GM12878 (cell line): Measurements from ENCODE around the gene HSF5. TPM values are rescaled to one million over a fixed set of nuclear protein-coding genes. Genes with fewer than 3 reads are reported as not detected.

Experiments
- CBFB ChIP-seq: IDR thresholded peaks from 2 replicates; pipeline ENCODE4 v1.6.1; 2016; ENCODE audit warnings: antibody characterized with exemption, low read depth
- CEBPB ChIP-seq, 2 experiments: fragments of 150-350 bp in 1 of 2; IDR thresholded peaks; 2 replicates each; pipeline ENCODE4 v1.6.1; 2012 to 2014; ENCODE audit warnings: low read depth in 2 of 2, low read length in 2 of 2, borderline replicate concordance in 1 of 2, inconsistent platforms in 1 of 2
- CREM ChIP-seq: IDR thresholded peaks from 2 replicates; pipeline ENCODE4 v1.6.1; 2014; ENCODE audit warnings: antibody characterized with exemption, low read depth
- HDAC6 ChIP-seq: fragments of 200-600 bp; sonication (generic); IDR thresholded peaks from one replicate; pipeline ENCODE4 v1.8.0; 2017; ENCODE audit warnings: antibody characterized with exemption; ENCODE audit not compliant: unreplicated experiment
- IKZF2 ChIP-seq, 2 experiments: fragments of 450-650 bp; IDR thresholded peaks; 2 replicates each; pipeline ENCODE4 v1.6.1; 2017; ENCODE audit warnings: mild to moderate bottlenecking in 2 of 2, moderate library complexity in 2 of 2
- MYB ChIP-seq: fragments of 150-350 bp; IDR thresholded peaks from 2 replicates; pipeline ENCODE4 v1.6.1; 2014; ENCODE audit warnings: mild to moderate bottlenecking, low read depth, low read length, borderline replicate concordance
- RB1 ChIP-seq: fragments of 450-650 bp; formaldehyde crosslinking; IDR thresholded peaks from 2 replicates; pipeline ENCODE4 v1.6.1; 2017; ENCODE audit warnings: mild to moderate bottlenecking, borderline replicate concordance
- REST ChIP-seq: IDR thresholded peaks from 2 replicates; pipeline ENCODE4 v1.6.1; 2012; ENCODE audit warnings: mild to moderate bottlenecking, low read depth, low read length
- YY1 ChIP-seq: IDR thresholded peaks from 2 replicates; pipeline ENCODE4 v1.6.1; 2011; ENCODE audit warnings: low read depth, mild to moderate bottlenecking, low read length
- ZNF207 ChIP-seq: fragments of 450-650 bp; IDR thresholded peaks from 2 replicates; pipeline ENCODE4 v1.6.1; 2014; ENCODE audit warnings: antibody characterized with exemption, mild to moderate bottlenecking, borderline replicate concordance
- polyA plus RNA-seq, 11 experiments: library from polyadenylated mRNA; depleted of rRNA in 4 of 11; unstranded in 6 of 11; stranded (reverse) in 5 of 11; fragments of >200 nt; fragmentation: Nextera tagmentation in 4 of 11; fragmentation: Illumina TruSeq in 1 of 11; extraction: Ambion mirVana in 4 of 11; extraction: Trizol in 1 of 11; gene quantifications; 1 replicate in 1 of 11; 2 replicates in 10 of 11; pipeline versions ENCODE4 v1.2.1 to v1.2.3, GENCODE V29; 2011 to 2016; ENCODE audit warnings: inconsistent platforms in 2 of 11, missing spikeins in 2 of 11, low read depth in 1 of 11
- total RNA-seq, 4 experiments: library from RNA; depleted of rRNA in 3 of 4; stranded (reverse); fragments of >200 nt in 3 of 4; fragmentation: Illumina TruSeq in 1 of 4; extraction: Trizol in 1 of 4; gene quantifications; 2 replicates each; pipeline versions ENCODE4 v1.2.1 to v1.2.3, GENCODE V29; 2013 to 2021
- TF ChIP-seq, protein P1 (sequence below): fragments of 450-650 bp; IDR thresholded peaks from 2 replicates; pipeline ENCODE4 v1.6.1; 2016; ENCODE audit warnings: mild to moderate bottlenecking
- TF ChIP-seq, protein P2 (sequence below), 3 experiments: IDR thresholded peaks in 2 of 3; conservative IDR thresholded peaks in 1 of 3; 2 replicates each; pipeline ENCODE4 v1.5.1; 2011; ENCODE audit warnings: low read depth in 3 of 3, low read length in 3 of 3, mild to moderate bottlenecking in 3 of 3, control low read depth in 2 of 3, moderate library complexity in 2 of 3, inconsistent platforms in 1 of 3, mixed read lengths in 1 of 3; ENCODE audit not compliant: control insufficient read depth in 2 of 3, insufficient read depth in 1 of 3; ENCODE audit errors: extremely low read depth in 1 of 3

The HSF5 gene
- total and polyA plus RNA-seq, 10 of the 15 experiments (the other 5 are each of a cell fraction or from before 2014, with no cell fraction given), result 0.02 to 0.18 (median 0.06) TPM; not detected in 4

GRCh38 chr17:58447039-58447975, 40.9 kb downstream of the HSF5 start (continued):
- TF ChIP-seq MYB (no peak), REST (no peak), YY1 (0 out of 2 replicates have a peak, but pooled peaks have one; percentile 33), ZNF207 (0 out of 2 replicates have a peak, but pooled peaks have one; percentile 30), CEBPB (IDR thresholded peaks at IDR 0.05; ENCODE audit: borderline replicate concordance in 1 of 2, low read depth in 2 of 2, low read length in 2 of 2) (no peak), RB1 (0 out of 2 replicates have a peak, but pooled peaks have one; percentile 66), HDAC6 (no peak), CBFB (peak; percentile 96), IKZF2 (IDR thresholded peaks at IDR 0.05) (peak in 1 of 2 experiments; percentile 15; a peak in 1 of 4 replicates), CREM (no peak)
- TF ChIP-seq, protein P1, sequence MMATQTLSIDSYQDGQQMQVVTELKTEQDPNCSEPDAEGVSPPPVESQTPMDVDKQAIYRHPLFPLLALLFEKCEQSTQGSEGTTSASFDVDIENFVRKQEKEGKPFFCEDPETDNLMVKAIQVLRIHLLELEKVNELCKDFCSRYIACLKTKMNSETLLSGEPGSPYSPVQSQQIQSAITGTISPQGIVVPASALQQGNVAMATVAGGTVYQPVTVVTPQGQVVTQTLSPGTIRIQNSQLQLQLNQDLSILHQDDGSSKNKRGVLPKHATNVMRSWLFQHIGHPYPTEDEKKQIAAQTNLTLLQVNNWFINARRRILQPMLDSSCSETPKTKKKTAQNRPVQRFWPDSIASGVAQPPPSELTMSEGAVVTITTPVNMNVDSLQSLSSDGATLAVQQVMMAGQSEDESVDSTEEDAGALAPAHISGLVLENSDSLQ, result no peak
- TF ChIP-seq, protein P2, sequence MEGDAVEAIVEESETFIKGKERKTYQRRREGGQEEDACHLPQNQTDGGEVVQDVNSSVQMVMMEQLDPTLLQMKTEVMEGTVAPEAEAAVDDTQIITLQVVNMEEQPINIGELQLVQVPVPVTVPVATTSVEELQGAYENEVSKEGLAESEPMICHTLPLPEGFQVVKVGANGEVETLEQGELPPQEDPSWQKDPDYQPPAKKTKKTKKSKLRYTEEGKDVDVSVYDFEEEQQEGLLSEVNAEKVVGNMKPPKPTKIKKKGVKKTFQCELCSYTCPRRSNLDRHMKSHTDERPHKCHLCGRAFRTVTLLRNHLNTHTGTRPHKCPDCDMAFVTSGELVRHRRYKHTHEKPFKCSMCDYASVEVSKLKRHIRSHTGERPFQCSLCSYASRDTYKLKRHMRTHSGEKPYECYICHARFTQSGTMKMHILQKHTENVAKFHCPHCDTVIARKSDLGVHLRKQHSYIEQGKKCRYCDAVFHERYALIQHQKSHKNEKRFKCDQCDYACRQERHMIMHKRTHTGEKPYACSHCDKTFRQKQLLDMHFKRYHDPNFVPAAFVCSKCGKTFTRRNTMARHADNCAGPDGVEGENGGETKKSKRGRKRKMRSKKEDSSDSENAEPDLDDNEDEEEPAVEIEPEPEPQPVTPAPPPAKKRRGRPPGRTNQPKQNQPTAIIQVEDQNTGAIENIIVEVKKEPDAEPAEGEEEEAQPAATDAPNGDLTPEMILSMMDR (IDR thresholded peaks at IDR 0.05 in 2 of 3, conservative IDR thresholded peaks at IDR 0.05 in 1 of 3; ENCODE audit: control insufficient read depth in 2 of 3, extremely low read depth in 1 of 3, insufficient read depth in 1 of 3, low read depth in 3 of 3, low read length in 3 of 3), result peak; percentile 84 to 93 (median 88); a peak in 5 of 6 replicates
